Stomach smooth muscle (tissue), 2 donors: ENCODE results near the gene NLGN1.
"Not testable (repeated sequence)": the region's sequence is repeated elsewhere in the genome, so short reads cannot be mapped to it uniquely, and the experiment has no call there.

ENCODE experiments used
- H3K27ac ChIP-seq: one replicate; pipeline ENCODE4 v1.7.0; 2013; ENCODE audit warnings: mild to moderate bottlenecking, low read length, inconsistent platforms
- H3K27me3 ChIP-seq, 2 donors: one replicate each; pipeline ENCODE4 v1.7.0; 2013; ENCODE audit warnings: low read length in 2 of 2; ENCODE audit not compliant: insufficient read depth in 2 of 2, control insufficient read depth in 1 of 2
- H3K36me3 ChIP-seq, 2 donors: one replicate each; pipeline ENCODE4 v1.7.0; 2013; ENCODE audit warnings: low read length in 2 of 2; ENCODE audit not compliant: control insufficient read depth in 2 of 2, insufficient read depth in 2 of 2
- H3K4me1 ChIP-seq: one replicate; pipeline ENCODE4 v1.7.0; 2013; ENCODE audit warnings: low read length; ENCODE audit not compliant: control insufficient read depth, insufficient read depth
- H3K4me3 ChIP-seq, 2 donors: one replicate each; pipeline ENCODE4 v1.7.0; 2013; ENCODE audit warnings: low read length in 2 of 2
- H3K9ac ChIP-seq, 2 donors: one replicate each; pipeline ENCODE4 v1.7.0; 2013; ENCODE audit warnings: low read length in 2 of 2, mild to moderate bottlenecking in 1 of 2
- H3K9me3 ChIP-seq, 2 donors: one replicate each; pipeline ENCODE4 v1.7.0; 2013; ENCODE audit warnings: low read length in 2 of 2; ENCODE audit not compliant: control insufficient read depth in 2 of 2
- donor health status: healthy.
- donor health status: Pancreatic carcinoma.

NLGN1 gene

DNA sequence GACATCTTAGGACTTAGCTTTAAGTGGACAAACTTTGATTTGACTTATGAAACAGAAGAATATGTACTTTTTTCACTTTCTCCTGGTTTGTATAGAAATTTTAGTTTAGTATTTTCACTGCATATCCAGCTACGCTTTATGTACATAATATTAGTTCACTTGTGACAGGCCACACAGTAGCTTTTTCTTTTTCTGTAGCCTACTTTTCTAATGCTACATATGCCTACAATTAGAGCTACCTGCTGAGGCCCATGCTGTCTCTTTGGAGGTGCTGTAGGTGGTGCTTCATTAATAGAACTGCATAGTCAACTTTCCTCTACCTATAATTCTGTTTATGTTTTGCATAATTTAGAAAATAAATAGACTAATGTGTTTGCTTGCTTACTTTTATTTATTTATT, 191.6 kb downstream of the NLGN1 start:
- Histone ChIP-seq H3K4me1 (peaks cover 4% of the 10 kb centered on the region), H3K4me3 (no peak overlapping the region), H3K36me3 (no peaks in the 10 kb centered on the region), H3K9me3 (no peaks in the 10 kb centered on the region), H3K27me3 (peaks cover 0 to 2% of the 10 kb centered on the region in 2 donors), H3K9ac (no peak overlapping the region), H3K27ac (no peak overlapping the region)

DNA sequence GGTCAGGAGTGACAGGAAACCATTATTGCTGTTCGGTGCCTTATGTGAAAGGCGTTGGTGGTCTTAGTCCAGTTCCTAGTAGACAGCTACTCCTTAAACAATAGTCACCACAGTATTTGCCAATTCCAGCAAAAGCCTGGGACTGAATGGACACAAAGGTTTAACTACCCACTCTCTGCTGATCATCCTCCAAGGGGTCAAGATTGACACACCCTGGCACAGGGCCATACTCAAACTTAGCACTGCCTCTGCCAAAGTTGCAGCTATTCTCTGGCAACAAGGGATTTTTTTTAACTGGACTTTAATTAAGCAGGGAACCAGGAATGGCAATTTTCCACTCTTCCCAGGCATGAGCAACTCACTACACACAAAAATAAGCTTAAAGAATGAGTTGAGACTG, 193.9 kb downstream of the NLGN1 start:
- H3K36me3 ChIP-seq: no peaks in the 10 kb centered on the region
- H3K4me1 ChIP-seq: no peaks in the 10 kb centered on the region
- H3K27ac ChIP-seq: no peak overlapping the region
- peaks cover 0 to 2% of the 10 kb centered on the region in 2 donors for H3K27me3 ChIP-seq
- H3K4me3 ChIP-seq: no peak overlapping the region
- no peak overlapping the region for H3K9ac ChIP-seq
- no peaks in the 10 kb centered on the region for H3K9me3 ChIP-seq

DNA sequence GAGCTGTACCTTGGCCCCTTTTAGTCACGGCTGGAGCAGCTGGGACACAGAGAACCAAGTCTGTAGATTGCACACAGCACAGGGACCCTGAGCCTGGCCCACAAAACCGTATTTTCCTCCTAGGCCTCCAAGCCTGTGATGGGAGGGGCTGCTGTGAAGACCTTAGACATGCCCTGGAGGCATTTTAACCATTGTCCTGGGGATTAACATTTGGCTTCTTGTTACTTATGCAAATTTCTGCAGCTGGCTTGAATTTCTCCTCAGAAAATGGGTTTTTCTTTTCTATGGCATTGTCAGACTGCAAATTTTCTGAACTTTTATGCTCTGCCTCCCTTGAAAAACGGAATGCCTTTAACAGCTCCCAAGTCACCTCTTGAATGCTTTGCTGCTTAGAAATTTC, 197.3 kb downstream of the NLGN1 start:
- not testable (repeated sequence) for H3K27ac ChIP-seq, H3K9me3 ChIP-seq, H3K27me3 ChIP-seq, H3K4me1 ChIP-seq, H3K4me3 ChIP-seq, H3K9ac ChIP-seq, H3K36me3 ChIP-seq

DNA sequence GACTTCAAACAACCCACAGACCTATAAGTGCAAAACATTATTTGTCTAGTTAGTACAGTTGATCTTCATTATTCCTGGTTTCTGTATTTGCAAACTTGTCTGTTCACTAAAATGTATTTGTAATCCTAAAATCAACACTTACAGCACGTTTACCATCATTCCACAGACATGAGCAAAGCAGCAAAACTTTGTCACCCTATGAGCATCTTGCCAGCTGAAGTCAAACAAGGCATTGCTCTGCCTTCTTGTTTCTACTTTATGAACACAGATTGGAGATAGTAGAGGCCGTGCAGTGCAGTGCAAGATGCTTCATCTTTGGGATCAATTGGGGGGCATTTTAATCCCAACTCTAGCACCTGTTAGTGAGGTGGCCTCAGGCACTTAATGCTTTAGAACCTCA, 202.1 kb downstream of the NLGN1 start:
- no peak overlapping the region for H3K4me3 ChIP-seq
- H3K9me3 ChIP-seq: no peaks in the 10 kb centered on the region
- no peaks in the 10 kb centered on the region for H3K27me3 ChIP-seq
- H3K4me1 ChIP-seq: no peaks in the 10 kb centered on the region
- H3K36me3 ChIP-seq: no peaks in the 10 kb centered on the region
- H3K27ac ChIP-seq: no peak overlapping the region
- H3K9ac ChIP-seq: no peak overlapping the region

DNA sequence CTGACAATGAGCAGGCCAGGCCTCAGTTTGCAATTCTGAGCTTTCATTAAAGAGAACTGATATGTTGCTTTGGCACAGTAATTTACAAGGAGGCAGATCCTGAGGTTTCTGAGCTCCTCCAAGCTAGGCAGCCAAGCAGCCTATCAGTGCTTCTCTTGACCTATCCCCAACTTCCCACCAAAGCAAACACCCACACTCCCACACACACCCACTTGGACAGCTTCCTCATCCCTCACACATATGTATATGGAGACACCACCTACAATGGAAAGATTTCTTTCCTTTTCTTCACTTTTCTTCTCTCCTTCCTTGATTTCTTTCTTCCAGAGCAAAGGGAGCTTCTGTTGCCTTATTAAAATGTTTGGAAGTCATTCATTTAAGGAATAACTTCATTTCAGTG, 217.0 kb downstream of the NLGN1 start:
- Histone ChIP-seq H3K27ac (no peak overlapping the region), H3K4me1 (no peaks in the 10 kb centered on the region), H3K36me3 (no peaks in the 10 kb centered on the region), H3K4me3 (no peak overlapping the region), H3K9me3 (no peaks in the 10 kb centered on the region), H3K27me3 (no peaks in the 10 kb centered on the region), H3K9ac (no peak overlapping the region)

DNA sequence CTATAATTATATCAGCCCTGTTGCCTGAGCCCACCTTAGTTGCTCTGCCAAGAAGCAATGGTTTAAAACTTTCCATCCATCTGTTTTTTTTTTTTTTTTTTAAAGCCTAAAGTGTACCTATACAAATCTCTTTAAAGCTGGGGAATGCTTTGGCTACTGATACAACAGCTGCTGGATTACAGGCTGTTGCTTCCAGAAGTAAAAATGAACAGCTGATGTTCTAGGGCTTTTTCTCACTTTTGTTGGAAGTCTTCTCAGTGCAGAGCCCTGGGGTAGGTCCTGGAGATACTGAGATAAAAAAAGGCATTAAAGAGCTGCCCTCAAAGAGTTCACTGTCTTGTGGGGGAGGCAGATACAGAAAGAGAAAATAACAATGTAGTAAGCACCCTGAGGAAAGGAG, 218.1 kb downstream of the NLGN1 start:
- Histone ChIP-seq H3K36me3 (no peaks in the 10 kb centered on the region), H3K4me1 (no peaks in the 10 kb centered on the region), H3K27ac (no peak overlapping the region), H3K9ac (no peak overlapping the region), H3K9me3 (no peaks in the 10 kb centered on the region), H3K4me3 (no peak overlapping the region), H3K27me3 (no peaks in the 10 kb centered on the region)

DNA sequence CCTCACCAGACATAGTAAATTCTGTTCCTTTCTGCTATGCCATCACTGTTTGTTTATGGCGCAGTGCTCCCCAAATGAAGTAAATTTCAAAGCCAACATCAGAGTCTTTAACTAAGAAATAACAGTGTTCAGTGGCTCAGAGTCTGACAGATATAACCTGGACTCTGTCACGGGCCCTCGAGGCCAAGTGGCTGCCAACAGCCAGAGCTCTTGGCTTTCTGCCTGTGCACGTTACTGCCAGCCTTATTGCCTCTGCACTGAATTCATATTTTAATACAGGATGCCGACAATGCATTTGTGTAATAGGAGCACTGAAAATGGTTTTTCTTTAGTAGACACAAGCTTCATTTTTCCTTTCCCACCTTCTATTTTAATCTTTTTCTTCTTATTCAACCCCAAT, 219.9 kb downstream of the NLGN1 start:
- Histone ChIP-seq H3K27me3 (no peaks in the 10 kb centered on the region), H3K9me3 (no peaks in the 10 kb centered on the region), H3K27ac (no peak overlapping the region), H3K9ac (no peak overlapping the region), H3K4me1 (no peaks in the 10 kb centered on the region), H3K4me3 (peak overlapping the region in 1 of 2 donors; percentile 20), H3K36me3 (no peaks in the 10 kb centered on the region)

DNA sequence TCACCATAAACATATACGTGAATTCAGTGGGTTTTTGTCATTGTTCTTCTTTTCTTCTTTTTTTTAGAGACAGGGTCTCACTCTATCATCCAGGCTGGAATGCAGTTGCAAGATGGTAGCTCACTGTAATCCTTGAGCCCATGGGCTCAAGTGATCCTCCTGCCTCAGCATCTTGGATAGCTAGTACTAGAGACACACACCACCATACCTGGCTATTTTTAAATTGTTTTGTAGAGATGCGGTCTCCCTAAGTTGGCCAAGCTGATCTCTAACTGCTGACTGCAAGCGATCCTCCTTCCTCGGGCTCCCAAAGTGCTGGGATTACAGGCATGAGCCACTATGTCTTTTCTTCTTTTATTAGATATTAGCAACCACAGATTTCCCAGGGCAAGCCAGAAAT, 220.6 kb downstream of the NLGN1 start:
- H3K36me3 ChIP-seq: no peaks in the 10 kb centered on the region
- H3K4me1 ChIP-seq: no peaks in the 10 kb centered on the region
- no peak overlapping the region for H3K27ac ChIP-seq

DNA sequence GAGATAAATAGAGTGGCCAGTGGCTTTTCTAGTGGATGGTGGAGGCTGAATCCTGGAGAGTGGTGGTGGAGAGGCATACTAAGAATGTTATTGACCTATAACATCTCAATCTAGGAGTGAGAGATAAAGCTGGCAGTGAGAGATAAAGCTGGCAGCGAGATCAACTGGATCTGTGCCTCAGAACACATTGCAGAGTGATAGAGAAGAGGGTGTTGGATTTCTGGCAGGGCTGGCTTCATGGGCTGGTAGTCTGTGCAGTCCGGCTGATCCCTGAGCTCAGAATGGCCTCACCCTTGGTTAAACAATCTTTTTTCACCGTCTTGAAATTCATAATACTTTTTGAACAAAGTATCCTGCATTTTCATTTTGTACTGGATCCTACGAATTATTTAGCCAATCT, 221.2 kb downstream of the NLGN1 start:
- no peaks in the 10 kb centered on the region for H3K4me1 ChIP-seq
- no peak overlapping the region for H3K27ac ChIP-seq
- H3K9me3 ChIP-seq: no peaks in the 10 kb centered on the region
- no peak overlapping the region for H3K4me3 ChIP-seq
- no peaks in the 10 kb centered on the region for H3K36me3 ChIP-seq
- no peak overlapping the region for H3K9ac ChIP-seq
- no peaks in the 10 kb centered on the region for H3K27me3 ChIP-seq

More for the DNA sequence above, 220.6 kb downstream of the NLGN1 start:
- H3K4me3 ChIP-seq: no peak overlapping the region
- no peaks in the 10 kb centered on the region for H3K9me3 ChIP-seq
- no peak overlapping the region for H3K9ac ChIP-seq
- no peaks in the 10 kb centered on the region for H3K27me3 ChIP-seq

DNA sequence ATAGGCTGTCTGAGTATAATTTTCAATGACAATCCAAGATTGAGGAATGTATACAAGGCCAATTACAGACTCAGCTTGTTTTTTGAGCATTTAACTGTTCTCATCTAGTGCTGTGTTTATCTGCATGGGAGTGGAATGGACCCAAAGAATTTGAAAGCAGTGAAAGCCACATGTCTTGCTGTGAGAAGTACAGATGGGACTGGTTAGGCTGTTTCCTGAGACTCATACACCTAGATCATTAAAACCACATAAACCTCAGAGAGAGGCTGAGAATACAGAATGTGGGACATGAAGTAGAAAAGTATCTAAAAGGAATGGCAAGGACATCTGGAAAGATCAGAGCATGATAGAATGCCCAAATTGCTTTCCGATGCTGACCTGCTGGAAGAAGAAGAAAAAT, 224.6 kb downstream of the NLGN1 start:
- no peak overlapping the region for H3K27ac ChIP-seq
- H3K36me3 ChIP-seq: no peaks in the 10 kb centered on the region
- H3K9ac ChIP-seq: no peak overlapping the region
- no peaks in the 10 kb centered on the region for H3K9me3 ChIP-seq
- no peak overlapping the region for H3K4me3 ChIP-seq
- no peaks in the 10 kb centered on the region for H3K27me3 ChIP-seq
- no peaks in the 10 kb centered on the region for H3K4me1 ChIP-seq

DNA sequence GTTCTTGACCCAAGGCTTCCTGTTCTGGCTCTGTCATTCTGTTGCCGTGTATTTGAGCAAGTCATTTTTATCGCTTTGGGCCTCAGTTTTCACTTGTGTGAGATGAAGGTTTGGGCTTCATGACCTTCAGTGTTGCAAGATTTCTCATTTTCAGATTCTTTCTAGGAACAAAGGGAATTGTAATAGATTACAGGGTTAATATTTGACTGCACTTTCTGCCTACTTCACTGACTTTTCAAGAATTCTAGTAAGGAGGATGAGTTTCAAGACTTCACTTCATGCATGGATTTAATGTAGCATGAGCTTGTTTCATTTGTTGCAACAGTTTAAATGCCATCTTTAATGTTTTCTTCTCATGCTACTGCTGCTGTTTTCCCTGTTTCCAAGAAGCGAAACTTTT, 226.5 kb downstream of the NLGN1 start:
- Histone ChIP-seq H3K9me3 (no peaks in the 10 kb centered on the region), H3K9ac (no peak overlapping the region), H3K4me3 (no peak overlapping the region), H3K4me1 (no peaks in the 10 kb centered on the region), H3K36me3 (no peaks in the 10 kb centered on the region), H3K27me3 (no peaks in the 10 kb centered on the region), H3K27ac (no peak overlapping the region)

DNA sequence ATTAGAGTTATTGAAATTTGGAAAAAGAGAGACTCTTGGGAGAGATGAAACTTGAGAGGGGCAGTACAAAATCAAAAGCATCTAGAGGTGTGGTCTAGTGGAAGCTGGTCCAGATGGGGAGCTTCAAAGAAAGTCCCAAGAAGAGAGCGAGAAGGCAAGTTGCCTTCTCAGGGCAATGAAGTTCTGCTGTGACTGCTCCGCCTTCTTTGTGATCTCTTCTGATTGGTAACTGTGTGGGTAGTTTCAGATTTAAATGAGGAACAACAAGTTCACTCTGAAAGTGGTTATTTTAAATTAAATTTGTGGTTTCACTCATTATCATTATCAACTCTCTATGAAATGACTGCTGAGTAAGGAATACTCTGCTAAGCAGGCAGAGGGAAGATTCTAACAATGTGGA, 233.3 kb downstream of the NLGN1 start:
- Histone ChIP-seq H3K9me3 (no peaks in the 10 kb centered on the region), H3K9ac (no peak overlapping the region), H3K27ac (no peak overlapping the region), H3K36me3 (no peaks in the 10 kb centered on the region), H3K4me3 (no peak overlapping the region), H3K27me3 (no peaks in the 10 kb centered on the region), H3K4me1 (no peaks in the 10 kb centered on the region)
